K562 (cell line): ENCODE measurements around the gene NDOR1. TPM values are rescaled to one million over a fixed set of nuclear protein-coding genes. Genes with fewer than 3 reads are reported as not detected.

Source experiments
- ATAC-seq: fragments of 200-7000 bp; cut with Tn5 transposase; 3 replicates; pipeline ENCODE4 v1.9.1; 2020; ENCODE audit warnings: moderate library complexity
- BruUV-seq: library from RNA; stranded (reverse); fragments of 400-500 nt; replicated peaks from 2 replicates; lab custom pipeline; 2021; lab: Mats Ljungman, UMichigan
- CTCF ChIA-PET: fragments of 300-600 bp; formaldehyde crosslinking; extraction: SDS; loops from one replicate; lab custom pipeline; 2021; ENCODE audit warnings: low intra/inter-chr PET ratio; lab: Yijun Ruan, JAX
- POLR2A ChIA-PET: fragments of 300-600, 350-650 bp; sonication (Branson Sonifier 250); formaldehyde crosslinking; extraction: SDS; loops from one replicate; lab custom pipeline; 2021; ENCODE audit warnings: antibody characterized with exemption, inconsistent platforms; lab: Yijun Ruan, JAX
- DNase-seq, 4 experiments: peaks; one replicate each; pipeline versions ENCODE4 v3.0.0 to v3.0.0-alpha.2; 2011 to 2018; ENCODE audit warnings: low spot score in 3 of 4, mixed read lengths in 3 of 4; ENCODE audit errors: extremely low read depth in 1 of 4
- FAIRE-seq: peaks from 2 replicates; lab custom pipeline; 2011; peaks lifted over from hg19 to GRCh38; lab: Jason Lieb, UNC
- H2AFZ ChIP-seq: 2 replicates; pipeline ENCODE4 v1.6.0; 2011; ENCODE audit warnings: low read depth, low read length, control low read depth, inconsistent platforms
- H3K27ac ChIP-seq: fragments of 200-600 bp; 3 replicates; pipeline ENCODE4 v1.8.0; 2011; ENCODE audit warnings: low read depth, mild to moderate bottlenecking, control low read depth, inconsistent platforms, low read length, moderate library complexity, mixed read lengths; ENCODE audit errors: extremely low read depth
- H3K27me3 ChIP-seq, 2 experiments: fragments of 300-600 bp in 1 of 2; 2 replicates in 1 of 2; 3 replicates in 1 of 2; pipeline versions ENCODE4 v1.6.0 to v1.8.0; 2011; ENCODE audit warnings: inconsistent platforms in 2 of 2, low read length in 2 of 2, mild to moderate bottlenecking in 1 of 2, mixed read lengths in 1 of 2, moderate library complexity in 1 of 2; ENCODE audit not compliant: control insufficient read depth in 2 of 2, insufficient read depth in 2 of 2
- H3K36me3 ChIP-seq: fragments of 300-600 bp; 3 replicates; pipeline ENCODE4 v1.8.0; 2011; ENCODE audit warnings: mild to moderate bottlenecking, low read length, inconsistent platforms; ENCODE audit not compliant: control insufficient read depth, insufficient read depth
- H3K4me1 ChIP-seq, 2 experiments: fragments of 200-600 bp in 1 of 2; replicated peaks in 1 of 2; 2 replicates in 1 of 2; 3 replicates in 1 of 2; pipeline versions ENCODE4 v1.5.1 to v1.8.0; 2011; ENCODE audit warnings: inconsistent platforms in 2 of 2, low read length in 2 of 2, mild to moderate bottlenecking in 1 of 2, mixed read lengths in 1 of 2, moderate library complexity in 1 of 2; ENCODE audit not compliant: control insufficient read depth in 2 of 2, insufficient read depth in 2 of 2
- H3K4me2 ChIP-seq: 2 replicates; pipeline ENCODE4 v1.6.1; 2011; ENCODE audit warnings: low read length, control low read depth, inconsistent platforms, mixed read lengths; ENCODE audit not compliant: insufficient read depth
- H3K4me3 ChIP-seq: fragments of 200-600 bp; sonication (generic), shearing (Covaris generic); 2 replicates; pipeline ENCODE4 v1.5.1; 2016; ENCODE audit warnings: control low read depth, inconsistent platforms
- H3K79me2 ChIP-seq: fragments of 200-600 bp; 3 replicates; pipeline ENCODE4 v1.8.0; 2011; ENCODE audit warnings: low read length, inconsistent platforms; ENCODE audit not compliant: control insufficient read depth, insufficient read depth
- H3K9ac ChIP-seq, 2 experiments: 2 replicates each; pipeline versions ENCODE4 v1.6.0 to v1.6.1; 2011; ENCODE audit warnings: low read depth in 2 of 2, low read length in 2 of 2, control low read depth in 1 of 2, inconsistent platforms in 1 of 2, mild to moderate bottlenecking in 1 of 2, mixed read lengths in 1 of 2; ENCODE audit not compliant: insufficient read depth in 1 of 2
- H3K9me1 ChIP-seq: one replicate; pipeline ENCODE4 v1.6.0; 2011; ENCODE audit warnings: inconsistent platforms, mild to moderate bottlenecking, low read length, moderate library complexity; ENCODE audit not compliant: control insufficient read depth, insufficient read depth
- H3K9me3 ChIP-seq: replicated peaks from 2 replicates; pipeline ENCODE4 v1.5.1; 2011; ENCODE audit warnings: low read depth, low read length, inconsistent platforms; ENCODE audit not compliant: control insufficient read depth, insufficient read depth
- H4K20me1 ChIP-seq: replicated peaks from 2 replicates; pipeline ENCODE4 v1.6.1; 2011; ENCODE audit warnings: low read length, inconsistent platforms, mixed read lengths; ENCODE audit not compliant: control insufficient read depth, insufficient read depth
- FOXM1 ChIP-seq, 2 experiments: fragments of 450-650 bp in 1 of 2; sonication (generic) in 1 of 2; formaldehyde crosslinking in 1 of 2; IDR thresholded peaks; 2 replicates each; pipeline versions ENCODE4 v1.6.1 to v1.9.0; 2017 to 2022; ENCODE audit warnings: low read depth in 2 of 2, mild to moderate bottlenecking in 2 of 2, missing genetic modification reagents in 1 of 2, moderate library complexity in 1 of 2
- MYNN ChIP-seq, 2 experiments: sonication (generic); formaldehyde crosslinking in 1 of 2; IDR thresholded peaks; 2 replicates each; pipeline versions ENCODE4 v1.5.0 to v1.6.1; 2016 to 2020; ENCODE audit warnings: antibody characterized with exemption in 1 of 2, missing genetic modification reagents in 1 of 2
- POLR2G ChIP-seq: fragments of 200-400 bp; formaldehyde crosslinking; IDR thresholded peaks from 2 replicates; pipeline ENCODE4 v1.6.1; 2017; ENCODE audit warnings: low read depth, mild to moderate bottlenecking, antibody characterized with exemption, low read length, moderate library complexity
- RBFOX2 ChIP-seq: fragments of 200-400 bp; formaldehyde crosslinking; IDR thresholded peaks from 2 replicates; pipeline ENCODE4 v1.6.1; 2017; ENCODE audit warnings: low read depth, mild to moderate bottlenecking, low read length, moderate library complexity
- SUPT5H ChIP-seq: fragments of 450-650 bp; IDR thresholded peaks from 2 replicates; pipeline ENCODE4 v1.6.1; 2016
- ZBTB33 ChIP-seq: sonication (generic); formaldehyde crosslinking; IDR thresholded peaks from 2 replicates; pipeline ENCODE4 v1.8.1; 2023; ENCODE audit warnings: mild to moderate bottlenecking, missing genetic modification reagents
- ZBTB49 ChIP-seq: sonication (generic); formaldehyde crosslinking; IDR thresholded peaks from 2 replicates; pipeline ENCODE4 v1.8.0; 2022; ENCODE audit warnings: missing genetic modification reagents, mild to moderate bottlenecking, borderline replicate concordance
- ZNF408 ChIP-seq: fragments of 250-450 bp; sonication (Bioruptor Pico); IDR thresholded peaks from 2 replicates; pipeline ENCODE4 v1.4.0; 2020; ENCODE audit warnings: low read depth, mild to moderate bottlenecking, moderate library complexity
- WGBS: fragments of 100-300 bp; shearing (Covaris generic); methylation state at CpG from one replicate; pipeline ENCODE4 v1.1.6; 2016; ENCODE audit warnings: low coverage, mixed read lengths; ENCODE audit not compliant: insufficient coverage; ENCODE audit errors: missing lambda C conversion rate; 5-methylcytosine and 5-hydroxymethylcytosine counted together
- in situ Hi-C: fragments of 300-500 bp; cut with MboI; formaldehyde crosslinking; loops from 4 replicates; pipeline ENCODE4 v1.15.0; 2018; ENCODE audit warnings: inconsistent platforms, mixed read lengths
- intact Hi-C: fragments of 100-400 bp; cut with micrococcal nuclease; formaldehyde crosslinking; loops from 2 replicates; pipeline ENCODE4 v1.14.2; 2022
- polyA plus RNA-seq, 8 experiments: library from polyadenylated mRNA; depleted of rRNA in 4 of 8; stranded (reverse) in 5 of 8; unstranded in 3 of 8; fragments of >200 nt; fragmentation: Nextera tagmentation in 2 of 8; fragmentation: Illumina TruSeq in 1 of 8; extraction: Ambion mirVana in 2 of 8; extraction: Trizol in 1 of 8; gene quantifications; 2 replicates each; pipeline versions ENCODE4 v1.2.1 to v1.2.3, GENCODE V29; 2011 to 2014; ENCODE audit warnings: inconsistent platforms in 1 of 8, missing spikeins in 1 of 8
- total RNA-seq, 7 experiments: library from RNA; depleted of rRNA in 6 of 7; stranded (reverse); fragments of >200 nt in 6 of 7; fragmentation: Illumina TruSeq in 2 of 7; extraction: Trizol in 2 of 7; gene quantifications; 2 replicates each; pipeline versions ENCODE4 v1.2.1 to v1.2.3, GENCODE V29; 2011 to 2021; ENCODE audit warnings: low replicate concordance in 1 of 7

NDOR1 gene
- total and polyA plus RNA-seq, 9 of the 15 experiments (the other 6 are each of a cell fraction or from before 2014, with no cell fraction given): 0.06 to 36.9 (median 6.9) TPM

- no peak overlapping the region for H2AFZ ChIP-seq
- FAIRE-seq: no peak
- WGBS: 91% methylated on average over 15 of the region's 24 CpGs
- no peak overlapping the region for H3K4me2 ChIP-seq
- H3K36me3 ChIP-seq: peaks cover 63% of the 10 kb centered on the region; the same call in 2 of the 3 replicates
- TF ChIP-seq ZNF408 (CRISPR knock-in tag) (no peak), POLR2G (peak; percentile 70), ZBTB49 (CRISPR knock-in tag) (no peak), RBFOX2 (peak; percentile 50), ZBTB33 (CRISPR knock-in tag) (peak; percentile 66; the same call in 1 of the 2 replicates), FOXM1 (IDR thresholded peaks at IDR 0.05; ENCODE audit: low read depth) (no peak), FOXM1 (CRISPR knock-in tag; IDR thresholded peaks at IDR 0.05; ENCODE audit: low read depth) (no peak), MYNN (IDR thresholded peaks at IDR 0.05) (0 out of 2 replicates have a peak, but pooled peaks have one; percentile 26), MYNN (CRISPR knock-in tag; IDR thresholded peaks at IDR 0.05) (no peak), SUPT5H (peak; percentile 33; the same call in 1 of the 2 replicates)
- intact Hi-C loops (no loop called here), in situ Hi-C loops (no loop called here)
- DNase-seq: no peak
- H3K4me1 ChIP-seq: peaks cover 2 to 33% of the 10 kb centered on the region in 2 experiments; a peak in 4 of 5 replicates
- H3K9ac ChIP-seq: 0 out of 4 replicates have a peak overlapping the region, but pooled peaks of 1 of the 2 experiments have one; percentile 50
- no peaks in the 10 kb centered on the region for H3K27me3 ChIP-seq
- H3K79me2 ChIP-seq: peaks cover 6% of the 10 kb centered on the region; the same call in 1 of the 3 replicates
- H3K4me3 ChIP-seq: no peak overlapping the region
- ATAC-seq: peak; percentile 20; the same call in 2 of the 3 replicates
- ChIA-PET POLR2A (interaction anchor here (0.6 to 2.4 kb wide), 2 partner anchors 18 to 54 kb away, joined by 3 to 10 read pairs; no protein-coding TSS in a partner anchor), CTCF (no interaction called here)
- BruUV-seq: no TSS peak
- H4K20me1 ChIP-seq: no peaks in the 10 kb centered on the region
- no peaks in the 10 kb centered on the region for H3K9me3 ChIP-seq
- H3K27ac ChIP-seq: no peak overlapping the region; the same call in 2 of the 3 replicates
- no peaks in the 10 kb centered on the region for H3K9me1 ChIP-seq
Observed at GRCh38 chr9:137262909-137263285, 57.4 kb downstream of the NDOR1 start.
